T-helper 1 cell treated with Interleukin-12 subunit alpha and Interleukin-12 subunit beta and Interleukin-4 antibody, amounts not matched to agents 30 μg/mL and 1 μg/mL, for 36 hours (primary cell): Measurements from ENCODE around the gene ENO2.

Experiments
- H3K27ac Mint-ChIP-seq: one replicate; pipeline ENCODE4 v1.8.0; 2021; ENCODE audit warnings: mild to moderate bottlenecking, mixed read lengths
- H3K27me3 Mint-ChIP-seq: one replicate; pipeline ENCODE4 v1.8.0; 2021; ENCODE audit warnings: low read depth, mixed read lengths
- H3K36me3 Mint-ChIP-seq: one replicate; pipeline ENCODE4 v1.8.0; 2021; ENCODE audit warnings: low read depth, mixed read lengths
- H3K4me1 Mint-ChIP-seq: one replicate; pipeline ENCODE4 v1.8.0; 2021; ENCODE audit warnings: low read depth, mixed read lengths
- H3K4me3 Mint-ChIP-seq: one replicate; pipeline ENCODE4 v1.8.0; 2021; ENCODE audit warnings: mild to moderate bottlenecking, moderate library complexity, mixed read lengths
- H3K9me3 Mint-ChIP-seq: one replicate; pipeline ENCODE4 v1.8.0; 2021; ENCODE audit warnings: mixed read lengths

ENO2 gene

GRCh38 chr12:6915789-6916285, 1.5 kb downstream of the ENO2 start:
- Mint-ChIP-seq H3K9me3 (no peaks in the 10 kb centered on the region), H3K27me3 (no peaks in the 10 kb centered on the region), H3K4me3 (peak overlapping the region; percentile 99), H3K36me3 (peaks cover 24% of the 10 kb centered on the region), H3K27ac (peak overlapping the region; percentile 55), H3K4me1 (peaks cover 41% of the 10 kb centered on the region)

- H3K36me3 Mint-ChIP-seq: peaks cover 29% of the 10 kb centered on the region
Observed at GRCh38 chr12:6916426-6917200, 2.2 kb downstream of the ENO2 start.

GRCh38 chr12:6917491-6918231, 3.3 kb downstream of the ENO2 start:
- no peak overlapping the region for H3K4me3 Mint-ChIP-seq
- no peaks in the 10 kb centered on the region for H3K27me3 Mint-ChIP-seq
- peaks cover 44% of the 10 kb centered on the region for H3K4me1 Mint-ChIP-seq
- no peaks in the 10 kb centered on the region for H3K9me3 Mint-ChIP-seq
- H3K27ac Mint-ChIP-seq: no peak overlapping the region
- peaks cover 36% of the 10 kb centered on the region for H3K36me3 Mint-ChIP-seq

More at GRCh38 chr12:6916426-6917200, 2.2 kb downstream of the ENO2 start:
- Mint-ChIP-seq H3K4me3 (peak overlapping the region; percentile 99), H3K27ac (peak overlapping the region; percentile 55), H3K9me3 (no peaks in the 10 kb centered on the region), H3K27me3 (no peaks in the 10 kb centered on the region), H3K4me1 (peaks cover 41% of the 10 kb centered on the region)

- peaks cover 45% of the 10 kb centered on the region for H3K4me1 Mint-ChIP-seq
- peaks cover 46% of the 10 kb centered on the region for H3K36me3 Mint-ChIP-seq
- H3K9me3 Mint-ChIP-seq: no peaks in the 10 kb centered on the region
- no peaks in the 10 kb centered on the region for H3K27me3 Mint-ChIP-seq
- H3K27ac Mint-ChIP-seq: peak overlapping the region; percentile 21
- H3K4me3 Mint-ChIP-seq: no peak overlapping the region
Observed at GRCh38 chr12:6919588-6919987, 5.2 kb downstream of the ENO2 start.

- Mint-ChIP-seq H3K9me3 (no peaks in the 10 kb centered on the region), H3K36me3 (peaks cover 45% of the 10 kb centered on the region), H3K4me1 (peaks cover 39% of the 10 kb centered on the region), H3K27me3 (no peaks in the 10 kb centered on the region), H3K27ac (no peak overlapping the region), H3K4me3 (no peak overlapping the region)
Observed at GRCh38 chr12:6921539-6921938, 7.2 kb downstream of the ENO2 start.

GRCh38 chr12:6921996-6922946, 7.9 kb downstream of the ENO2 start:
- Mint-ChIP-seq H3K9me3 (no peaks in the 10 kb centered on the region), H3K27me3 (no peaks in the 10 kb centered on the region), H3K36me3 (peaks cover 43% of the 10 kb centered on the region), H3K4me1 (peaks cover 41% of the 10 kb centered on the region), H3K27ac (peak overlapping the region; percentile 39), H3K4me3 (no peak overlapping the region)

- no peaks in the 10 kb centered on the region for H3K27me3 Mint-ChIP-seq
- peaks cover 39% of the 10 kb centered on the region for H3K36me3 Mint-ChIP-seq
- no peak overlapping the region for H3K27ac Mint-ChIP-seq
- H3K4me1 Mint-ChIP-seq: peaks cover 37% of the 10 kb centered on the region
- H3K4me3 Mint-ChIP-seq: no peak overlapping the region
- H3K9me3 Mint-ChIP-seq: no peaks in the 10 kb centered on the region
Observed at GRCh38 chr12:6923003-6923732, 8.8 kb downstream of the ENO2 start.

GRCh38 chr12:6923851-6924250, 9.5 kb downstream of the ENO2 start:
- no peaks in the 10 kb centered on the region for H3K9me3 Mint-ChIP-seq
- peaks cover 39% of the 10 kb centered on the region for H3K36me3 Mint-ChIP-seq
- H3K27ac Mint-ChIP-seq: peak overlapping the region; percentile 74
- peaks cover 41% of the 10 kb centered on the region for H3K4me1 Mint-ChIP-seq
- H3K4me3 Mint-ChIP-seq: no peak overlapping the region
- no peaks in the 10 kb centered on the region for H3K27me3 Mint-ChIP-seq

- Mint-ChIP-seq H3K9me3 (no peaks in the 10 kb centered on the region), H3K4me1 (peaks cover 45% of the 10 kb centered on the region), H3K27ac (no peak overlapping the region), H3K27me3 (no peaks in the 10 kb centered on the region), H3K4me3 (peak overlapping the region; percentile 34), H3K36me3 (peaks cover 27% of the 10 kb centered on the region)
Observed at GRCh38 chr12:6925239-6925539, 10.8 kb downstream of the ENO2 start.

GRCh38 chr12:6925540-6926279, 11.3 kb downstream of the ENO2 start:
- H3K27ac Mint-ChIP-seq: no peak overlapping the region
- no peaks in the 10 kb centered on the region for H3K9me3 Mint-ChIP-seq
- peaks cover 27% of the 10 kb centered on the region for H3K36me3 Mint-ChIP-seq
- H3K4me3 Mint-ChIP-seq: peak overlapping the region; percentile 37
- H3K27me3 Mint-ChIP-seq: no peaks in the 10 kb centered on the region
- peaks cover 47% of the 10 kb centered on the region for H3K4me1 Mint-ChIP-seq

- H3K36me3 Mint-ChIP-seq: peaks cover 16% of the 10 kb centered on the region
- peak within 1 kb of the TSS; percentile 90 for H3K27ac Mint-ChIP-seq
- no peaks in the 10 kb centered on the region for H3K9me3 Mint-ChIP-seq
- peak within 1 kb of the TSS; percentile 88 for H3K4me3 Mint-ChIP-seq
- H3K4me1 Mint-ChIP-seq: peaks cover 54% of the 10 kb centered on the region
- no peaks in the 10 kb centered on the region for H3K27me3 Mint-ChIP-seq
Observed at GRCh38 chr12:6927379-6928021, 13.1 kb downstream of the ENO2 start, which contains the start of gene ATN1. Gene ATN1 (plus strand): TSS chr12:6927959. CDS start chr12:6934002, 6,043 bp downstream.

GRCh38 chr12:6928022-6928702, 13.8 kb downstream of the ENO2 start:
- Mint-ChIP-seq H3K36me3 (peaks cover 14% of the 10 kb centered on the region), H3K27me3 (no peaks in the 10 kb centered on the region), H3K27ac (peak overlapping the region; percentile 72), H3K9me3 (no peaks in the 10 kb centered on the region), H3K4me1 (peaks cover 59% of the 10 kb centered on the region), H3K4me3 (peak overlapping the region; percentile 87)
